NCI-H460 (cell line): ENCODE results near the gene HYLS1. TPM values are rescaled to one million over a fixed set of nuclear protein-coding genes. Genes with fewer than 3 reads are reported as not detected.
"Not testable (repeated sequence)": the region's sequence is repeated elsewhere in the genome, so short reads cannot be mapped to it uniquely, and the experiment has no call there.

Experiments
- DNase-seq: peaks from one replicate; pipeline ENCODE4 v3.0.0-alpha.2; 2016; ENCODE audit warnings: low read depth; ENCODE audit errors: extremely low read depth
- total RNA-seq: library from RNA; depleted of rRNA; stranded (reverse); fragments of >200 nt; shearing (Covaris generic); gene quantifications from 2 replicates; pipeline ENCODE4 v1.2.3, GENCODE V29; 2014

HYLS1 gene
- total RNA-seq, 1 experiment from 2014 or later: 11.7 TPM

DNA sequence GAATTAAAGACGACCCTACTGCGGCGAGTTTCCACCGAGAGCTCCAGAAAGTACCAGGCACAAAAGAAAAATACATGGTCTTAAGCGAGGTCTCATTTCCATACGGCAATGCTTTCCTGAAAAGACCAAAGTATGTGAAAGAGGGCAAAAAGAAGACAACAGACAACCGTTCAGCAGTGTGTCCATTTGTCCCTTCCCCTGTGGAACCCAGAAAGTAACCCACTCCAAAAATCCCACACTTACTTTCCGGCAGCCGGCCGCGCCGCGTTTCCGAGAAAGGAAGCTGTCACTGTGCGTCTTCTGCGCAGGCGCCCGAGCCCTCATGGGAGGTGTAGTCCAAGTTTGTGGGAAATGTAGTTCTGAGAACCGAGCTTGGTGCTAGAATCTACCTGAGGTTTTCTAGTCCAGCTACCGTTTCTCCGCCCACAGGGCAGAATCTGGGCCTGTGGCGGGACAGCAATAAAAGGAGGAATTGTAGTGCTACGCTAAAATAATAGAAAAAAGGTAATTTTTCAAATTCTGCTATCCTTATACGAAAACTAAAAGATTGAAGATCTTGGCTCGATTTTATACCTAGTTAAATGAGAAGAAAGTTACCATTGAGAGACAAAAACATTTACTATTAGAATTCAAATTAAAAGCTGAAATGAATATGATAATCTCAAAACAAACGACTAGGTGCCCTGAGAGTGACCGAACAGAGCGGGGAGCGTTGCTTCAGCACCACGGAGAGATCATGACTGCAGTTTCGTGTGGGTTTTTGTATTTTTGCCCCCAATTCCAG, 15.7 kb downstream of the HYLS1 start, which contains the start of gene PUS3:
Gene PUS3 (minus strand): TSS at position 280 of the 784 bp plus-strand sequence. CDS start 6,922 bp downstream, outside the sequence.
- DNase-seq: peak; percentile 74

DNA sequence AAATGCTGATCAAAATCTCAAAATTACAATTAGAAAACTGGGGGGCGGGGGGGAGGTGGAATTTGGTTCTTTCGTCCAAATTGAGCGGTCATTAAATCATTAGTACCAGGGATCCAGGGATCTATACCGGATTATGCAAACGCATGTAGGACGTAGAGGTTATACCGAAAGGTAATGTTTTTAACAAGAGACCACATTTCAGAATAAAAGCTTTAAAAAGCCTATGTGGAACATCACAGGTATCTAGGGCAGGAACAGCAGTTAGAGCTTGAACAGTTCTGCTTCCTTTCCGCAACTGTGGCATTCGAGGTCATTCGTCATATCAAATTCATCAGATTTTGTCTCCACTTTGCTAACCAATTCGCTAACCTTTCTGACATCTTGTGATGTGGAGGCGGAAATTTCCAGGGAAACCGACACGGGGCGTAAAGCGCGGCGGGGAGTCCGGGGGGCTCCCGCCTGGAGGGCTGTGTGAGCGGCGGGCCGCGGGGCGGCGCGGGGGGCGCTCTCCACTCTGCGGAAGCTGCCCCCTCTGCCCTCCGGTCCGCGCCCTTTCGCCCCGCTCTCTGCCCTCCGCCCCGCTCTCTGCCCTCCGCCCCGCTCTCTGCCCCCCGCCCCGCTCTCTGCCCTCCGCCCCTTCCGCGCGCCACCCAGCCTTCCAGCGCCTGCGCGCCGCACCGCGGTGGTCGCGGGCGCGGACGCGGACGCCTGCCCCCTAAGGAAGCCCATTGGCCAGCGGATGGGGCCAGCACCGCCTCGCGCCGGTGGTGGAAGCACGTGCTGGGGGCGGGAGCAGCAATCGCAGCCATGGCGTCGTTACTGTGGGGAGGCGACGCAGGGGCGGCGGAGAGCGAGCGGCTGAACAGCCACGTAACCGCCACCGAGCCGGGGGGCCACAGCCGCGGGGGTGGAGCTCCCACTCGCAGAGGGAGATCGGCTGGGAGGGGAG, 16.5 kb downstream of the HYLS1 start, which contains the start of gene DDX25:
Gene DDX25 (plus strand): TSS at position 798 of the 949 bp plus-strand sequence. CDS start 10 bp downstream, at position 808.
- DNase-seq: no peak

DNA sequence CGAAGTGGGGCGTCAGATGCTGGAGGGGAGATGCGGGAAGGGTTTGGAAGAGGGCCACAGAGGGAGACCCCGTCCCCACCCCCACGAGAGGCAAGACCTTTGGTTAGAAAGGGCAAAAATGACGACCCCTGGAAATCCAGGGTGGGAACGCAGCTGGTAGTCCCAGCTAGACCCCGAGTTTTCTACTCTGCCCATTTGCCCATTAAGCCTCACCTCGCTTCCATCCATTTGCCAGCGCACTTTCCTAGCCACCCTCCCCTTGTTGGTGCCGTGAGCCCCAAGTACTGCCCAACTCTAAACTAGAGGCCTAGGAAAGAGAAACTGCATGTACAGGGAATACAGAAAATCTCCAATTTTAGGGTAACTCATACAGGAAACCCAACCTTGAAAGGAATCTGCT, 17.2 kb downstream of the HYLS1 start:
- DNase-seq: no peak

DNA sequence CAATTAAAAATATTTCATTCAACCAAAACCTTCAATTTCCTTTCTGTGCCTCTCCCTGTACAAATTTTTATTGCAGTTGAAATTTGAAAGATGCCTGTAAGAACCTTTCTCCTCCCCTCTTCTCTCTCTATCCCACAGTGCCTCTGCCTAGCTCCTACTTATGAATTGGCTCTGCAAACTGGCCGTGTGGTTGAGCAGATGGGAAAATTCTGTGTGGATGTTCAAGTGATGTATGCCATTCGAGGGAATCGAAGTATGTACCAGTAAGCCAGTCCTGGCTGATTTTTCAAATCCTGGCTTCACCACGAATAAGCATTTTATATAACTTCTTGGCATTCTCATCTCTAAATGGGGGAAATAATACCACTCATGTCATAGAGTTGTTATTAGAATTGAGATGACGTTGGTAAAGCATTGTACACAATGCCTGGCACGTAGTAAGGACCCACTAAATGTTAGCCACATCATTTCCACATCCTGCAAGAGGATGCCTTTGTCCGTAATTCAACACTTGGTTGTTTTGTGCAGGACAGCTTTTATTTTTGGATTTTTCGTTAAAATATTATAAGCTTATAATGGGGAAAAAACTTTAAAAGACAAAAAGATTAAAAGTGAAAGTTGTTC, 22.9 kb downstream of the HYLS1 start:
- DNase-seq: no peak

DNA sequence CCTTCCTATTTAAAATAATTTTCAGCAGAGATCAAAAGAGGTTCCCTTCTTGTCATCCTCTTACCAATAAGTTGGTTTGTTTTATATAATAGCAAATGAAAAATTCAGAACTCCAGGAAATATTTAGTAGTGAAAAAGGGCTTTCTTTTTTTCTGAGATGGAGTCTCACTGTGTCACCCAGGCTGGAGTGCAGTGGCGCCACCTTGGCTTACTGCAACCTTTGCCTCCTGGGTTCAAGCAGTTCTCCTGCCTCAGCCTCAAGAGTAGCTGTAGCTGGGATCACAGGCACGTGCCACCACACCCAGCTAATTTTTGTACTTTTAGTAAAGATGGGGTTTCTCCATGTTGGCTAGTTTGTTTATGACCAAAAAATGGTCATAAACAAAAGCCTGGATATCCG, 27.1 kb downstream of the HYLS1 start:
- DNase-seq: not testable (repeated sequence)

DNA sequence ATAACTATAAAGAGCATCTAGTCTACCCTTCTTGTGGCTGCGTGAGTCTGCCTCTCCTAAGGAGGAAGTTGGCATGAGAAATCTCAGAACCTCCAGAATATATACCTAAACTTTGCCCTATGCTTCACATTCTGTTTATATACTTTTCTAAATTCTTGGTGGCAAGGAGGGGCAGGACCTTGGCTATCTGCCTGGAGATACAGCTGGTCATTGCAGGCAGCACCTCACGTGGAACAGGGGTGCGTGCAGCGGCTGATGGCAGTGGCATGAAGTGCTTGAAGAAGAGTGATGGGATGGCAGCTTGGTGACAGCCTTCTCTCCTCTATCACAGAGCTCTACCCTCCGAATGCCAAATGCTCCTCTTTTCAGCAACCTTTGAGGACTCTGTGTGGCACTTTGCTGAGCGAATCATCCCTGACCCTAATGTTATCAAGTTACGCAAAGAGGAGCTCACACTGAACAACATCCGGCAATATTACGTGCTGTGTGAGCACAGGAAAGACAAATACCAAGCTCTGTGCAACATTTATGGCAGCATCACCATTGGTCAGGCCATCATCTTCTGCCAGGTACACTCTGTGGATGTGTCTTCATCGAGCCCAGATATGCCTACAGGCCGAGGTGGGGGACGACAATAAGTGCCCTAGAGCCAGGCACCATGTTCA, 29.3 kb downstream of the HYLS1 start:
- DNase-seq: no peak

DNA sequence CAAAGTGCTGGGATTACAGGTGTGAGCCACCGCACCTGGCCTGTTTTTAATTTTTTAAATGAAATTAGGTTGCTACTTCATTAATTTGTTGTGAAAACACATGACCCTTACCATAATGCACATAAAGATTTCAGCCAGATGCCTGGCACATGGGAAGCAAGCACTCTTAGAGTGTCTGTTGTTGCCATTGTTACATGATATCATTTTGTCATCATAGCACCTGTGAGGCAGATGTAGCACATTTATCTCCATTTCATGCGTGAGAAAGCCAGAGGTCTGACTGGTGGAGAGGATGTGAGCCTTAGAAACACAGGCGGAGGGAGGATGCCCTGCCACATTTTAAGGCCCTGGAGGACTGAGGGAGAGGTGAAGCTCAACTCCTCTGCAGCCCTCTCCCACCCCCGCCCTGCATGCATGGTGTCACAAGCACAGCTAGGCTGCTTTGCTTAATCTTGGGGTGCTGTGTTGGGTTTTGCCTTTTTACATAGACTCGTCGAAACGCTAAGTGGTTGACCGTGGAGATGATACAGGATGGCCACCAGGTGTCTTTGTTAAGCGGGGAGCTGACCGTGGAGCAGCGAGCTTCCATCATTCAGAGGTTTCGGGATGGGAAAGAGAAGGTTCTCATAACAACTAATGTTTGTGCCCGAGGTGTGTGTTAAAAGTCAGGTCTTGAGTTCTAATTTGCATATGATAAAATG, 30.8 kb downstream of the HYLS1 start:
- no peak for DNase-seq

DNA sequence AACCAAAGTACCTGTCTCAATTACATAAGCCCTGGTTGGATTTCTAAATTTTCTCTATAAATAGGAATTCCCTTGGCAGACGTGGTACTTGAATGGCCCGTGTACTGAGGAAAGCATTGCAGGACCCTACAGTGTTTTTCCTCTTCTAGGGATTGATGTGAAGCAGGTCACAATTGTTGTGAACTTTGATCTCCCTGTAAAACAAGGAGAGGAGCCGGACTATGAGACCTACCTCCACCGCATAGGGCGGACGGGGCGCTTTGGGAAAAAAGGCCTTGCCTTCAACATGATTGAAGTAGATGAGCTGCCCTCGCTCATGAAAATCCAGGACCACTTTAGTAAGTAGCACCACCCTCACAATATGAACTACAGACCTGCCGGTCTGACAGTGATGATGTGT, 33.6 kb downstream of the HYLS1 start:
- DNase-seq: no peak

DNA sequence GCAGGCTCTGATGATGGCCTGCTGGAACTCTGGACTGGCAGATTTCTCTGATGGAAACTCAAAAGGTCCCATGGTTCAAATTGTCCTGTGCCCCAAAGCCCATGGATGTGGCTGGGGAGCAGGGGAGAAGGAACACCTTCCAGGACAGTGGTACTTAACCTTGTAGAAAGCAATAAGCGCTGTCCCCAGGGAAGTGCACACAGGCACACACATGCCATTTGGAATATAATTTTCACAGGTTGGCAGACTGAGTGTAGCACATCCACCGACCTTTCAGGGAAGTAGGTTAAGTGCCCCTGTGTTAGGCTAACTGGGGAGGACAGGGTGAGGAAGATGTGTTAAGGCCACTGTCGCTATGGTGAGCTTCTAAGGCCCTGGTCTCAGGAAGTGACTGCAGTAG, 34.7 kb downstream of the HYLS1 start:
- no peak for DNase-seq

DNA sequence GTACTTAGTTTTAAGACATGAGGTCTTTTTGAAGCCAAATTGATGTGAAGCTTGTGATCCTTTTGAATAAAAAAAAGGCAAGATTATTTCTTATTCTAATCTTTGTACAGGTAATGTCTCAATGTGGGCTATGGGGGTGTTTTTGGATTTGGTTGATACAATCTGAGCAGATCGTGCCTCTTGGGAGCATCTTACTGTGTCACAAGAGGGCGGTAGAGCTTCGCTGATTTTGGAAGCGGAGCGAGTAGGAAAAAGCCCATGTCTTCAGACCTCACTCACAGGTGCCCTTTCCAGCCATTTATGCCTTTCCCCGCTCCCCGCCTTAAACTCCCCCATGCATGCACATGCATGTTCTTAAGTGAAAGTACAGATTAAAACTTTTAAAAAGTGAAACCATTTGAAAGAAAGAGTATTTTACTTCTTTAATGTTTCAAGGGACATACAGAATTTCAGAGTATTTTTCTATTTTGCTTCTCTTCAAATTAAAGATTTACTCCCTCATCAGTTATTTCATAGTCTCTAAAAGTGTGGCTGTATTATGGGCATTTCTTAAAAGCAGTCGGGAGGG, 35.6 kb downstream of the HYLS1 start:
- DNase-seq: peak; percentile 63

DNA sequence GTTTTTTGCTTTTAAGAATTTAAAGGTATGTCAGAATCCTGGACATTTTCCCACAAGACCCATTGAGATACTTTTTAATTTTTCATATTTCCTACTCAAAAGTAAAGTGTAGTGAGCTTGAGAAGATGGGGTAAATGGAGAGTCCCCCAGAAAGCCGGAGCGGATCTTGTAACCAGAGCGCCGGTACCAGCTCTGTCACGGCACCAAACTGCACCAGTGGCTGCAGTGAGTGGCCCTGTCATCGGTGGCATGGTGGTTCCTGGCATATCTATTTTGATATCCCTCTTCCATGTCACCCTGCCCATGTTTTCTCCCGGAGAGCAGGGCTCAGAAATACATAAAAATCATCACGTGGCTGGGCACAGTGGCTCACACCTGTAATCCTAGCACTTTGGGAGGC, 36.2 kb downstream of the HYLS1 start:
- no peak for DNase-seq

DNA sequence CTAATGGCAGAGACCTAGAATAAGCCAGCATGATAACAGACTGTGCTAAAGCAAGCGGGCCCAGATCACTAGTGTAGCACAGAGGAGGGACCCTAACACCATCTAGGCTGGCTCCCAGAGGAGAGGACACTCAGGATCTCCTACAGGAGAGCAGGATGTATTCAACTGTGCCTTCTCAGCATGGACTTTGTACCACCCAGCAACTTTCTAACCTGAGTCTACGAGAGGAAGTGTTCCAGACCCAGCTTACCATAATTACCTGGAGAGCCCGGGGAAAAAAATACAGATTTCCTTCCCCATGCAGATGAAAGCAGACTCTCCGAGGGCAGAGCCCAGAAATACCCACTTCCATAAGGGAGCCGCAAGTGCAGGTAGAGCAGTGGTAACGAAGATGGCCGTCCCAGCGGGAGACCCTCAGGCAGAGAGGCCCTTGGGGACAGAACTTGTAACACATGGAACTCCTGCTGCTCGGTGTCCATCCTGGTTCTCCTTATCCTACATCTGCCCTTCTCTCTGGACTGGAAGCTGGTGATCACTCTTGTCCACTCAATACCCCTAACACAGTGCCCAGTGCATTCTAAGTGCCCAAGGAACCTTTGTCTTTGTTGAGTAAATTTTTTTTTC, 37.0 kb downstream of the HYLS1 start:
- DNase-seq: no peak

DNA sequence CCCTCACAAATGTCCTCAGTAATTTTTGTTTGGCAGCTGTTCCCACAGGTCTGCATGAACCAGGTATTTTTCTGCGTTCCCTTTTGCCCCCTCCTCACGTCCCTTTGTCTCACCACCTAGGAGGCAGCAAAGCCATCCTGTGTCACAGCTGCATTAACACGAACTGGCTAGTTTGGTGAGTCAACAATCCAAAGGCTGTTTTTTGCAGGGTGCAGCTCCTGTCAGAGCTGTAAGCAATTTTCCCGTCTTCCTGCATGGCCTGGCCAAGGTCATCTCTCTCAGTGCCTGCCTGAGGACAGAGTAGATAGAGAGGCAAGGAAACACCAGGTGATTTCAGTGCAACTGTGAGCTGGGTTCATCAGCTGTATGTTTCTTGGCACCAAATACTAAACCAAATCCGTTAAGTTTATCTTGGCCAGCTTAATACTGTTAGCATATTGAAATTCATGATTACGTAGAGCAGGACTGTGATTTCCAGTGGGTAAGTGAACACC, 37.8 kb downstream of the HYLS1 start:
- no peak for DNase-seq

DNA sequence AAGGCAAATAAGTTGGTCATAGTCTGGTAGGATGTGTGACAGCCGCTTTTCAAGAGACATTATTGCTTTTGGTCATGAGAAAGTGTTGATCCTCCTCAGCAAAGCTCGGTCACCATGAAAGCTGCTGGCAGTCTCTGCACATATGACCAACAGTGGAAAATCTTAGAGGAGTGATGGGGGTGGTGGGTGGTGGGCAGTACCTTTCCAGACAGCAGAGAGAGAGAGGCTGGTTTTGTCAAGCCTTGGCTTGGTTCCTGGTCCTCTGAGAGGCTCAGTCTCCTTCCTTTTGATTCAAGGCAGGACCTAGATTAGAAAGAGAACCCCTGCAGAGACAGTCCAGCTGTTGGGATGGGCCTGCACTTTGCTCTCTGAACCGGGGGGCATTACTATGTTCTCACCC, 38.3 kb downstream of the HYLS1 start:
- DNase-seq: no peak

DNA sequence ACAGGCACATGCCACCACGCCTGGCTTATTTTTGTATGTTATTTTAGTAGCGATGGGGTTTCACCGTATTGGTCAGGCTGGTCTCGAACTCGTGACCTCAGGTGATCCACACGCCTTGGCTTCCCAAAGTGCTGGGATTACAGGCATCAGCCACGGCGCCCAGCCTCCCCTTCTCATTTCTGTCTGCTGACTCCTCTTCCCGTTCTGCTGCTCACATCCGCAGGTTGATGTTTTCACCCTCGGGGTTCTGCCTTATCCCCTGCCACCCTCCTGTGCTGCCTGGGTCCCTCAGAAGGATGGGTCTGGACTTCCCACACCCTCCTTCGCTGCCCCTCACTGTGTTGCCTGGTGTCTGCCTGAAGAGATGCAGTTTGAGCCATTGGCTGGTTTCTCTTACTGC, 39.2 kb downstream of the HYLS1 start:
- DNase-seq: no peak

DNA sequence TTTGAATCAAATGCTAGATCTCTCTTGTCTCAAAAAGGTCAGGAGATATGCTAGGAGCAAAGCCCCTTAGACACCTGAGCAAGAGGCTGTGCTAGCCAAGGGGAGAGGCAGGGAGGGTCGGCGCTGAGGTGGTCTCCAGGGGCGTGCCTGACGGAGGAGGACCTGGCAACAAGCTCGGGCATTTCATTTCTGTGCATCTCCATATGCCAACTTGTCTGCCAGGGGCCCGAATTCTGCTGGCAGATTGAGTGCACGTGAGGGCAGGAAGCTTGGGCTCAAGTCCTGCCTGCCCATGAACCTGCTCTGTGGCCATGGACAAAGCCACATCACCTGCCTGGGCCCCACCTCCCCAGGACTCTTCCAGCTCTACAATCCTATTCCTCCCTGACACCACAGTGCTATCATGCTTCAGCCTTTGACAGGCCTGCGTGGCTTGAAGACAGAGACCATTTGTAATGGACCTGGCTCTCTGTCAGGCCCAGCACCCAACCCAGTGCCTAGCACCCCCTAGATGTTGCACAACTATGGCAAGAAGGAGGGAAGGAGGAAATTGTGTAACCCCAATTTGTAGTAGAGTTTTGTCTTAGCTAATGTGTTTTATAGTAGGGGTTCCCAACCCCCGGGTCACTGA, 42.1 kb downstream of the HYLS1 start:
- no peak for DNase-seq

DNA sequence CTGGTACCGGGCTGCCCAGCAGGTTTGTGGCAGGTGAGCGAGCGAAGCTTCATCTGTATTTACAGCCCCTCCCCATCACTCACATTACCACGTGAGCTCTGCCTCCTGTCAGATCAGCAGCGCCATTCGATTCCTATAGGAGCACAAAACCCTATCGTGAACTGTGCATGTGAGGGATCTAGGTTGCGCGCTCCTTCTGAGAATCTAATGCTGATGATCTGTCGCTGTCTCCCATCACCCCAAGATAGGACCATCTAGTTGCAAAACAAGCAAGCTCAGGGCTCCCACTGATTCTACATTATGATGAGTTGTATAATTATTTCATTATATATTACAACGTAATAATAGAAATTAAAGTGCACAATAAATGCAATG, 42.6 kb downstream of the HYLS1 start:
- no peak for DNase-seq

DNA sequence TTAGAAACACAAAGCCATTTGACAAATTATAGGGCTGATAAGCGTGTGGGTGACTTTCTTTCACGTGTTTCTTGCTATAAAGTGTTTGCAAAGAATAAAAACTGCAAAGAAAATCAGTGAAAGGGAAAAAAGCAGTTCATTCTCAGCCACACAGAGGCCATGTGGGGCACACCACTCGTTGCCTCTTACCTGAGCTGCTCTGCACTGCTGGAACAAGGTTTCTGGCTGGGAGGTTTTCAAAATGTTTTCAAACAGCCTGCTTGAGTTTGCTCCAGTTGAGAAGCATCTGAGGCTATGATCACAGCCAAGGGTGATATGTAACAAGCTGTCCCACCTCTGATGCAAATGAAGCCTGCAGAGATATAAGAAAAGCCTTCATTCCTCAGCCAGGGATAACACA, 43.6 kb downstream of the HYLS1 start:
- no peak for DNase-seq

DNA sequence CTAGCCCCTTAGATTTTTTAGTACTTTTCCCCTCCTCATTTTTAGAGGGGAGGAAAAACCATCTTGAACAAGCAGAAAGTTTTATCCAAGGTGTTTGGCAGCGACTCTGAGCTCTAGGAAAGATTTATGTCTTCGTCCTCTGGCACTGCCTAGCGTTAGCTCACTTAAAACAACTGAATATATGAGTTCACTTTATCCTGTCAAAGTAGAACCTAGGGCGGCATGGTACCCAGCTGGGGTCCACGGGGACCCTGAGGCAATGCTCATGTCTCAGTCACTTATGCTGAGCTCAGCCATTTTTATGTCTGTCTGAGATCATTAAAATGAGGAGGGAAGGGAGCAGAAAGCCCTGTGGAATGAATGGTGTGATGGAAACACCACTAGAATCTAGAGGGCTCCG, 44.2 kb downstream of the HYLS1 start:
- no peak for DNase-seq
